Neural crest cell (in vitro differentiated cells): Measurements from ENCODE around the gene CDRT15L2. TPM values are rescaled to one million over a fixed set of nuclear protein-coding genes. Genes with fewer than 3 reads are reported as not detected.
A peak's percentile ranks its signal among the peaks of the same experiment; 100 is the strongest.
"Not testable (repeated sequence)": the region's sequence is repeated elsewhere in the genome, so short reads cannot be mapped to it uniquely, and the experiment has no call there.

Source experiments
- DNase-seq: peaks from one replicate; pipeline ENCODE4 v3.0.0; 2021; ENCODE audit warnings: low read depth, mixed read lengths, low spot score
- H3K27ac Mint-ChIP-seq: one replicate; pipeline ENCODE4 v1.8.0; 2021; ENCODE audit warnings: mild to moderate bottlenecking, mixed read lengths; ENCODE audit not compliant: unreplicated experiment
- H3K27me3 Mint-ChIP-seq: 2 replicates; pipeline ENCODE4 v1.8.0; 2021; ENCODE audit warnings: low read depth, mild to moderate bottlenecking, mixed read lengths
- H3K36me3 Mint-ChIP-seq: 2 replicates; pipeline ENCODE4 v1.8.0; 2021; ENCODE audit warnings: low read depth, mild to moderate bottlenecking, mixed read lengths
- H3K4me1 Mint-ChIP-seq: 2 replicates; pipeline ENCODE4 v1.8.0; 2021; ENCODE audit warnings: mixed read lengths
- H3K4me3 Mint-ChIP-seq: one replicate; pipeline ENCODE4 v1.8.0; 2021; ENCODE audit warnings: mild to moderate bottlenecking, mixed read lengths
- H3K9me3 Mint-ChIP-seq: 2 replicates; pipeline ENCODE4 v1.8.0; 2021; ENCODE audit warnings: mixed read lengths
- CTCF ChIP-seq: fragments of 200-600 bp; sonication (generic); conservative IDR thresholded peaks from 2 replicates; pipeline ENCODE4 v1.5.0; 2021; ENCODE audit warnings: antibody characterized with exemption, mild to moderate bottlenecking
- total RNA-seq: library from RNA; stranded (reverse); gene quantifications from 2 replicates; pipeline ENCODE4 v1.2.1, GENCODE V29; 2021

Gene CDRT15L2
- total RNA-seq, 1 donor from 2014 or later = not detected

GRCh38 chr17:20589454-20589810 lies 9.9 kb downstream of the CDRT15L2 start:
- not testable (repeated sequence) for H3K27ac Mint-ChIP-seq

GRCh38 chr17:20591040-20591439 lies 11.5 kb downstream of the CDRT15L2 start:
- not testable (repeated sequence) for H3K4me1 Mint-ChIP-seq, H3K36me3 Mint-ChIP-seq, H3K4me3 Mint-ChIP-seq, H3K27me3 Mint-ChIP-seq, H3K9me3 Mint-ChIP-seq, DNase-seq, H3K27ac Mint-ChIP-seq

More at GRCh38 chr17:20589454-20589810, 9.9 kb downstream of the CDRT15L2 start:
- not testable (repeated sequence) for H3K27me3 Mint-ChIP-seq, H3K36me3 Mint-ChIP-seq, H3K9me3 Mint-ChIP-seq, H3K4me1 Mint-ChIP-seq, DNase-seq
- H3K4me3 Mint-ChIP-seq = peak overlapping the region; percentile 81

DNA sequence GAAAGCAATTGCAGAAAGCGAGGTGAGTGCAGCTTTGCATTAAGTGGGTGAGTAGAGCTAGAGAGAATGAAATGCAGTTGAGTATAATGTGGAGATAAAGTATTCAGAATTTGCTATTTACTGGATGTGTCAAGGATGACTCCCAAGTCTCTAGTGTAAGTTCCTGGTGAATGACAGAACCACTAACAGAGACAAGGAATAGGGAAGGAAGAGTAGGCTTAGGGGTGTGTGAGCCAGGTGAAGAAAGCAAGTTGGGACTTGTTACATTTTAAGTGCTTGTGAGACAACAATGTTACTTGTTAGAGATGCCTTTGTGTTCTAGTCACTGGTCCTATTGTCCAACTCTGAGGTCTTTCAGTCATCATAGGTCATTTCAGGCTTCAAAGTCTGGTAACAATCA lies 26.0 kb downstream of the CDRT15L2 start:
- not testable (repeated sequence) for H3K4me3 Mint-ChIP-seq, H3K27ac Mint-ChIP-seq, H3K9me3 Mint-ChIP-seq, H3K4me1 Mint-ChIP-seq, H3K27me3 Mint-ChIP-seq, H3K36me3 Mint-ChIP-seq, DNase-seq

GRCh38 chr17:20609490-20609889 lies 30.0 kb downstream of the CDRT15L2 start:
- not testable (repeated sequence) for H3K4me1 Mint-ChIP-seq, H3K9me3 Mint-ChIP-seq, H3K4me3 Mint-ChIP-seq, H3K27me3 Mint-ChIP-seq, DNase-seq, H3K36me3 Mint-ChIP-seq, H3K27ac Mint-ChIP-seq

- Mint-ChIP-seq H3K9me3 (no peaks in the 10 kb centered on the region), H3K4me3 (no peak overlapping the region), H3K27me3 (no peaks in the 10 kb centered on the region), H3K4me1 (peaks cover 8% of the 10 kb centered on the region), H3K27ac (no peak overlapping the region), H3K36me3 (no peaks in the 10 kb centered on the region)
- no peak for TF ChIP-seq CTCF
- no peak for DNase-seq
These were observed 31.8 kb downstream of the CDRT15L2 start for GRCh38 chr17:20611309-20611708.

DNA sequence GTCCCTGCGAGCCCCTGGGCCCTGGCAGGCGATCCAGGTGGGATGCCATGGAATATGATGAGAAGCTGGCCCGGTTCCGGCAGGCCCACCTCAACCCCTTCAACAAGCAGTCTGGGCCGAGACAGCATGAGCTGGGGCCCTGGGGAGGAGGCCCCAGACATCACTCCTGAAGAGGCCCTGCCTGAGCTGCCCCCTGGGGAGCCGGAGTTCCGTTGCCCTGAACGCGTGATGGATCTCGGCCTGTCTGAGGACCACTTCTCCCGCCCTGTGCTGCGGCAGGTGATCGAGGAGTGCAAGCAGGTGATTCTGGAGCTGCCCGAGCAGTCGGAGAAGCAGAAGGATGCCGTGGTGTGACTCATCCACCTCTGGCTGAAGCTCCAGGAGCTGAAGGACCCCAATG lies 33.1 kb downstream of the CDRT15L2 start:
- DNase-seq = no peak
- Mint-ChIP-seq H3K27me3 (no peaks in the 10 kb centered on the region), H3K9me3 (no peaks in the 10 kb centered on the region), H3K36me3 (no peaks in the 10 kb centered on the region), H3K27ac (no peak overlapping the region), H3K4me3 (no peak overlapping the region), H3K4me1 (peaks cover 8% of the 10 kb centered on the region)
- no peak for TF ChIP-seq CTCF

DNA sequence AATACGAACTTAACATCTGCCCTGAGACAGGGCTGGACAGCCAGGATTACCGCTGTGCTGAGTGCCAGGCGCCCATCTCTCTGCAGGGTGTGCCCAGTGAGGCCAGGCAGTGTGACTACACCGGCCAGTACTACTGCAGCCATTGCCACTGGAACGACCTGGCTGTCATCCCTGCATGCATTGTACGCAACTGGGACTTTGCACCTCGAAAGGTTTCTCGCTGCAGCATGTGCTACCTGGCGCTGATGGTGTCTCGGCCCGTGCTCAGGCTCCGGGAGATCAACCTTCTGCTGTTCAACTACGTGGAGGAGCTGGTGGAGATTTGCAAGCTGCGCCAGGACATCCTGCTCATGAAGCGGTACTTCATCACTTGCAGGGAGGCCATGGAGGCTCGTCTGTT lies 33.7 kb downstream of the CDRT15L2 start:
- Mint-ChIP-seq H3K4me3 (no peak overlapping the region), H3K27me3 (no peaks in the 10 kb centered on the region), H3K27ac (no peak overlapping the region), H3K9me3 (no peaks in the 10 kb centered on the region), H3K36me3 (no peaks in the 10 kb centered on the region), H3K4me1 (peaks cover 8% of the 10 kb centered on the region)
- no peak for DNase-seq
- no peak for TF ChIP-seq CTCF

DNA sequence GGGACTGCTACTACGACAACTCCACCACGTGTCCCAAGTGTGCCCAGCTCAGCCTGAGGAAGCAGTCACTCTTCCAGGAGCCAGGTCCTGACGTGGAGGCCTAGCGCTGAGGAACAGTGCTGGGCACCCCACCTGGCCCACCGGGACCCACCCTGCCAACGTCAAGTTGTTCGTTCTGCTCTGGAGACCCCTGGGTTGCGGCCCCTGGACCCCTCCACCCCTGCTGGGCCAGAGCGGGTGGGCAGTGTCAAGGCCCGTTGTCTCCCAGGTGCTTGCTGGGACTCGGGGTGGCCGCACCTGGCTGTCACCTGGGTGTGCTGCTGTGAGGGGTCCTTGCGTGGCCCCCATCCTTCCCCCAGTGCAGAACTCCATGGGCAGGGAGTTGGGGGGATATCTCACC lies 34.4 kb downstream of the CDRT15L2 start:
- Mint-ChIP-seq H3K9me3 (no peaks in the 10 kb centered on the region), H3K4me3 (no peak overlapping the region), H3K27me3 (no peaks in the 10 kb centered on the region), H3K27ac (no peak overlapping the region), H3K36me3 (no peaks in the 10 kb centered on the region), H3K4me1 (peaks cover 8% of the 10 kb centered on the region)
- no peak for DNase-seq
- TF ChIP-seq CTCF = no peak

- not testable (repeated sequence) for H3K9me3 Mint-ChIP-seq, H3K4me1 Mint-ChIP-seq, DNase-seq, H3K4me3 Mint-ChIP-seq, H3K27ac Mint-ChIP-seq, H3K36me3 Mint-ChIP-seq, H3K27me3 Mint-ChIP-seq
These were observed 35.9 kb downstream of the CDRT15L2 start for GRCh38 chr17:20615461-20615860.
